Naive thymus-derived CD4-positive, alpha-beta T cell (primary cell): ENCODE measurements around the gene DDN. TPM values are rescaled to one million over a fixed set of nuclear protein-coding genes. Genes with fewer than 3 reads are reported as not detected.

Experiments
- ATAC-seq: fragments of 150-1000 bp; cut with Tn5 transposase; 2 replicates; pipeline ENCODE4 v1.10.0; 2021; ENCODE audit warnings: mild to moderate bottlenecking, moderate library complexity
- CTCF ChIA-PET: fragments of 350-600 bp; sonication (Branson Sonifier 250); formaldehyde crosslinking; loops from one replicate; lab custom pipeline; 2021; ENCODE audit warnings: antibody characterized with exemption; lab: Charles Lee
- POLR2A ChIA-PET: fragments of 350-600 bp; sonication (Branson Sonifier 250); formaldehyde crosslinking; loops from one replicate; lab custom pipeline; 2021; ENCODE audit warnings: antibody characterized with exemption, inconsistent platforms; lab: Charles Lee
- DNase-seq, 9 donors: peaks; one replicate each; pipeline versions ENCODE4 v3.0.0 to v3.0.0-alpha.2; 2020 to 2022; ENCODE audit warnings: mixed read lengths in 1 of 9
- H3K27ac ChIP-seq: one replicate; pipeline ENCODE4 v1.7.0; 2013; ENCODE audit warnings: mild to moderate bottlenecking, low read depth, low read length, moderate library complexity
- H3K27me3 ChIP-seq, 2 donors: one replicate each; pipeline ENCODE4 v1.7.0; 2013; ENCODE audit warnings: low read length in 2 of 2, mild to moderate bottlenecking in 2 of 2, moderate library complexity in 2 of 2; ENCODE audit not compliant: control insufficient read depth in 2 of 2, insufficient read depth in 2 of 2
- H3K36me3 ChIP-seq, 3 experiments: 1 replicate in 2 of 3; 2 replicates in 1 of 3; pipeline ENCODE4 v1.7.0; 2013; ENCODE audit warnings: low read length in 3 of 3, mild to moderate bottlenecking in 3 of 3, moderate library complexity in 1 of 3; ENCODE audit not compliant: insufficient read depth in 3 of 3, control insufficient read depth in 2 of 3
- H3K4me1 ChIP-seq, 2 donors: one replicate each; pipeline ENCODE4 v1.7.0; 2013; ENCODE audit warnings: low read length in 2 of 2, mild to moderate bottlenecking in 2 of 2, moderate library complexity in 1 of 2; ENCODE audit not compliant: control insufficient read depth in 2 of 2, insufficient read depth in 2 of 2
- H3K4me3 ChIP-seq: 2 replicates; pipeline ENCODE4 v1.7.0; 2013; ENCODE audit warnings: mild to moderate bottlenecking, low read length
- H3K9me3 ChIP-seq, 3 experiments: 1 replicate in 2 of 3; 2 replicates in 1 of 3; pipeline ENCODE4 v1.7.0; 2013; ENCODE audit warnings: low read length in 3 of 3; ENCODE audit not compliant: control insufficient read depth in 2 of 3
- H3K27ac Mint-ChIP-seq, 9 donors: one replicate each; pipeline ENCODE4 v1.8.0; 2020 to 2022; ENCODE audit warnings: mixed read lengths in 9 of 9, mild to moderate bottlenecking in 8 of 9, moderate library complexity in 5 of 9, inconsistent platforms in 2 of 9
- H3K27me3 Mint-ChIP-seq, 5 donors: one replicate each; pipeline ENCODE4 v1.8.0; 2021 to 2022; ENCODE audit warnings: mixed read lengths in 5 of 5, mild to moderate bottlenecking in 1 of 5
- H3K36me3 Mint-ChIP-seq, 5 donors: one replicate each; pipeline ENCODE4 v1.8.0; 2020 to 2022; ENCODE audit warnings: mixed read lengths in 5 of 5, mild to moderate bottlenecking in 3 of 5, inconsistent platforms in 1 of 5
- H3K4me1 Mint-ChIP-seq, 7 donors: one replicate each; pipeline ENCODE4 v1.8.0; 2020 to 2022; ENCODE audit warnings: mixed read lengths in 7 of 7, mild to moderate bottlenecking in 3 of 7, inconsistent platforms in 1 of 7
- H3K4me3 Mint-ChIP-seq, 10 donors: one replicate each; pipeline ENCODE4 v1.8.0; 2020 to 2022; ENCODE audit warnings: mild to moderate bottlenecking in 10 of 10, mixed read lengths in 10 of 10, moderate library complexity in 6 of 10, inconsistent platforms in 2 of 10
- H3K9me3 Mint-ChIP-seq, 11 donors: one replicate each; pipeline ENCODE4 v1.8.0; 2020 to 2022; ENCODE audit warnings: mixed read lengths in 11 of 11, mild to moderate bottlenecking in 4 of 11, inconsistent platforms in 1 of 11, moderate library complexity in 1 of 11
- intact Hi-C, 2 donors: fragments of 100-400 bp; cut with micrococcal nuclease; formaldehyde crosslinking; loops; one replicate each; pipeline ENCODE4 v1.15.1; 2023
- polyA plus RNA-seq, 2 donors: library from polyadenylated mRNA; unstranded; fragments of 300-500 nt; fragmentation: Illumina TruSeq; gene quantifications; one replicate each; pipeline ENCODE4 v1.2.3, GENCODE V29; 2021
- total RNA-seq, 6 experiments: library from RNA in 5 of 6; stranded (reverse) in 5 of 6; gene quantifications; 1 replicate in 5 of 6; 2 replicates in 1 of 6; pipeline ENCODE4 v1.2.3 and lab custom pipeline; 2021 to 2026

Gene DDN
- total and polyA plus RNA-seq, 7 experiments from 2014 or later, result 0.19 to 0.71 (median 0.27) TPM; not detected in 4

DNA sequence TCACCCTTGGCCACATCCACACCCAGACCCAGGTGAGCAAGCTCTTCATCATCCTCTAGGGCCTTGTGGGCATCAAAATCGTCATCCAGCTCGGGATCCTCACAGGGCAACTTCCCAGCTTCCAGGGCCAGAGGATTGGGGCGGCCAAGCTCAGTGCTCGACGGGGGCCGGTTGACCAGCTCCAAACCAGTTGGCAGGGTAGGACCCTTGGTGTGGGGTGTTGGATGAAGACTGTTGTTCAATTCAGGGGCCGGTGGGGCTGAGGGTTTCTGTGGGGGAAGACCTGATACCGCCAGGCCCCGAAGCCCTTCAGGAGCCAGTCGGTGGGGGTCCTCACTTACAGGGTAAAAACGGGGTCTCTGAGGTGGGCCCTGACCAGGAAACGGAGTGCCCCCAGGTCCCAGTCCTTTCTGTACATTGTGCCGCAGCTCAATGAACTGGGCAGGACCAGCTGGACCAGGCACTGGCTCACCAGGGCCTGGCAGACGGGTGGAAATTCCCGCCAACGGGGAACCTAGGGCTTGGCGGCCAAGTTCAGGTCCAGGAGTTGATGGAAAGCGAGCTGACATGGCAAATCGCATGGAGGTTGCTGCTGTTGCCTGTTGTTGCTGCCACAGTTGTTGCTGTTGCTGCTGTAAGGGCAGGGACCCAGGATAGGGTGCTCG, 39.2 kb upstream of the DDN start:
- no peak for ATAC-seq
- no peaks in the 10 kb centered on the region for H3K27me3 Mint-ChIP-seq

DNA sequence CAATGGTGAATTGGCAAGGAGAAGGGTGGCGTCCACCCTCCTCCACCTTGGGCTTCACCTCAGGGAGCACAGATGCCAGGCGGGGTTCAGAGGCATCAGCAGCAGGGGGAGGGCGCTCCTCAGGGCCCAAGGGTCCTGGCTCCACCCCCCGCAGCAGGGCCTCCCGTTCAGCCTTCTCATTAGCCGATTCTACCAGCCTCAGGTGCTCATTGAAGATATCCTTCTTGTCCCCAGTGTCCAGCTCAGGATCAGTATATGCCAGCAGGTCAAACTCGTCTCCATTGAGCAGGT, 38.7 kb upstream of the DDN start:
- Histone ChIP-seq H3K27me3 (no peaks in the 10 kb centered on the region), H3K9me3 (no peaks in the 10 kb centered on the region), H3K4me1 (no peaks in the 10 kb centered on the region), H3K36me3 (peaks cover 27 to 94% (median 33%) of the 10 kb centered on the region in 3 experiments), H3K4me3 (no peak overlapping the region), H3K27ac (no peak overlapping the region)
- ChIA-PET POLR2A (no interaction called here), CTCF (interaction anchor here (0.9 kb wide), 1 partner anchor 134 kb away, joined by 3 read pairs; a partner anchor contains a TSS)
- H3K4me3 Mint-ChIP-seq, result no peak overlapping the region
- intact Hi-C loops, result no loop called here
- peaks cover 0 to 27% (median 9%) of the 10 kb centered on the region in 5 donors for H3K36me3 Mint-ChIP-seq
- H3K27me3 Mint-ChIP-seq, result no peaks in the 10 kb centered on the region
- DNase-seq (no peak), ATAC-seq (no peak)
- H3K9me3 Mint-ChIP-seq, result no peaks in the 10 kb centered on the region
- H3K4me1 Mint-ChIP-seq, result peaks cover 0 to 3% (median 0%) of the 10 kb centered on the region in 7 donors
- H3K27ac Mint-ChIP-seq, result peak overlapping the region in 1 of 9 donors; percentile 2

More for the DNA sequence above, 39.2 kb upstream of the DDN start:
- Histone ChIP-seq H3K9me3 (no peaks in the 10 kb centered on the region), H3K27ac (no peak overlapping the region), H3K4me1 (no peaks in the 10 kb centered on the region), H3K4me3 (no peak overlapping the region), H3K27me3 (no peaks in the 10 kb centered on the region), H3K36me3 (peaks cover 33 to 94% (median 37%) of the 10 kb centered on the region in 3 experiments)
- H3K9me3 Mint-ChIP-seq, result no peaks in the 10 kb centered on the region
- DNase-seq, result no peak
- peaks cover 0 to 3% (median 0%) of the 10 kb centered on the region in 7 donors for H3K4me1 Mint-ChIP-seq
- H3K4me3 Mint-ChIP-seq, result no peak overlapping the region
- intact Hi-C loops, result no loop called here
- CTCF ChIA-PET, result no interaction called here
- H3K36me3 Mint-ChIP-seq, result peaks cover 0 to 32% (median 12%) of the 10 kb centered on the region in 5 donors
- POLR2A ChIA-PET, result no interaction called here
- H3K27ac Mint-ChIP-seq, result peak overlapping the region in 1 of 9 donors; percentile 47

DNA sequence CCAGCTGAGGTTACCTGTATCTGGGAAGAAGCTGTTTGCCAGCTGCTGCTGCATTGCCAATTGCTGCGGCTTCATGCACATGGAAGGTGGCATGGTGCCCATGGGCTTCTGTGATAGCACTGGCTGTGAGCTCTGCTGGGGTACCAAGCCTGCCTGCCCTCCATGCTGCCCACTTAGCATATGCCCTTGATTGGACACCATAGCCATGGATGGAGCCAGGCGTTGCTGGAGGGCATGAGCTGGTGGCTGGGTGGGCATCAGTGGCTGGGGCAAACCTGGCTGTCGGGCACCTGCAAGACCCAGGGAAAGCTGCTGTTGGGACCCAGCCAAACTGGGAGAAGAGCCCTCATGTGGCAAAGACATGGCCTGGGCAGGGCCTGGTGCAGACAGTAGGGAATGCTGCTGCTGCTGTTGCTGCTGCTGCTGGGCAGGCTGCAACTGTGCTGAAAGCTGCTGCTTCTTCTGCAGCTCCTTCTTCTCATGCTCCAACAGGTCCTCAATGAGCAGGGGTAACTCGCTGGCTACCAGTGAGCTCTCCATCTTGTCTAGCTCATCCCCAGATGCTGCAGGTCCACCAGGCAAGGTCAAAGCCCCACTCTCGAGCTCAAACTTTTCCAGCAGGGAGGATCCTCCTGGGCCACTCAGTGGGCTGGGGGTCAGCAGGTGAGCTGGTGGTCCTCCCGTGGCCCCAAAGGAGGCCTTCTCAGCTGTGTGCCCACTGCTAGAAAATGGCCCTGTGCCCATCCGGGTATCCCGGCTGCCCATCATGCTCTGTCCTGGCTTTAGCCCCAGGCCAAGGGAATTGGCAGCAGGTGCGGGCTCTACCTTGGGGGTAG, 38.2 kb upstream of the DDN start:
- H3K4me3 Mint-ChIP-seq, result no peak overlapping the region
- ATAC-seq, result no peak
- Histone ChIP-seq H3K27ac (no peak overlapping the region), H3K27me3 (no peaks in the 10 kb centered on the region), H3K4me1 (no peaks in the 10 kb centered on the region), H3K36me3 (peaks cover 22 to 94% (median 31%) of the 10 kb centered on the region in 3 experiments), H3K4me3 (no peak overlapping the region), H3K9me3 (no peaks in the 10 kb centered on the region)
- H3K27ac Mint-ChIP-seq, result peak overlapping the region in 2 of 9 donors; percentile 22 to 53
- H3K36me3 Mint-ChIP-seq, result peaks cover 0 to 26% (median 9%) of the 10 kb centered on the region in 5 donors
- no peaks in the 10 kb centered on the region for H3K9me3 Mint-ChIP-seq
- DNase-seq, result no peak
- peaks cover 0 to 4% (median 0%) of the 10 kb centered on the region in 7 donors for H3K4me1 Mint-ChIP-seq
- intact Hi-C loops, result no loop called here
- ChIA-PET POLR2A (interaction anchor here (0.5 to 1.1 kb wide), 3 partner anchors 9 to 1366 kb away, joined by 3 to 4 read pairs (median 3); no protein-coding TSS in a partner anchor), CTCF (interaction anchor here (0.7 to 0.9 kb wide), 2 partner anchors 13 to 133 kb away, joined by 3 read pairs; a partner anchor contains a TSS)
- H3K27me3 Mint-ChIP-seq, result no peaks in the 10 kb centered on the region

DNA sequence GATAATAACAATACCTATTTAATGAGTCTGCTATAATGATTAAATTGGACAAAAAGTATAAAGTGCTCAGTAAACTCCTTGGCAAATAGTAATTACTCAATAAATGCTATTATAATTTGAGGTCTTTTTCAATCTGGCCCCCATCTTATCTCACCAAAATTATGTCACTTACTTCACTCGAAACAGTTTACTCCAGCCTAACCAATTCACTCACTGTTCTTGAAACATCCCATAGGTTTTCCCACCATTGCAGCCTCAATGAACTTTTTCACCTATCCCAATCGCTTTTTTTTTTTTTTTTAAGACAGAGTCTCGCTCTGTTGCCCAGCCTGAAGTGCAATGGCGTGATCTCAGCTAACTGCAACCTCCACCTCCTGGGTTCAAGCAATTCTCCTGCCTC, 36.9 kb upstream of the DDN start:
- CTCF ChIA-PET, result interaction anchor here (0.6 kb wide), 1 partner anchor 60 kb away, joined by 3 read pairs; no protein-coding TSS in a partner anchor
- intact Hi-C loops, result no loop called here
- H3K36me3 Mint-ChIP-seq, result peaks cover 0 to 18% (median 9%) of the 10 kb centered on the region in 5 donors
- no peaks in the 10 kb centered on the region for H3K27me3 Mint-ChIP-seq
- H3K36me3 ChIP-seq, result peaks cover 11 to 93% (median 27%) of the 10 kb centered on the region in 3 experiments
- peaks cover 0 to 4% (median 0%) of the 10 kb centered on the region in 7 donors for H3K4me1 Mint-ChIP-seq
- H3K4me1 ChIP-seq, result no peaks in the 10 kb centered on the region
- no peak overlapping the region for H3K4me3 Mint-ChIP-seq
- no peaks in the 10 kb centered on the region for H3K9me3 Mint-ChIP-seq
- DNase-seq (no peak), ATAC-seq (no peak)
- H3K4me3 ChIP-seq, result no peak overlapping the region
- H3K27ac Mint-ChIP-seq, result peak overlapping the region in 4 of 9 donors; percentile 5 to 59 (median 39)
- no peaks in the 10 kb centered on the region for H3K27me3 ChIP-seq
- H3K27ac ChIP-seq, result no peak overlapping the region
- POLR2A ChIA-PET, result no interaction called here
- no peaks in the 10 kb centered on the region for H3K9me3 ChIP-seq

DNA sequence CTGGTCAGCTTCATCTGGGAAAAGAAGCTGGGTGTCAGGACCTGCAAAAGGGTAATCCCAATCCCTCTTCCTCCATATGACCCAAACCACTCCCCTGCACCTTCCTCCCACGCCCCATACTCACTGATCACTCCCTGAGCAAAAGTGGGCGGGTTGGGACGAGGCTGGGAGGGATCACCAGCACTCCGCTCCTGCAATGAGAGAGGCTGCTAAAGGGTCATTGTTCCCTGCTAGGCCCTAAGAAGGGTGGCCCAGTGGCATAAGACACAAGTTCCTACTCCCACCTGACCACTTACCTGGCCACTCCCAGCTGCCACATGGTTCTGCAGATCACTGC, 35.1 kb upstream of the DDN start:
- H3K27ac ChIP-seq, result no peak overlapping the region
- no peaks in the 10 kb centered on the region for H3K9me3 Mint-ChIP-seq
- peaks cover 0 to 18% (median 9%) of the 10 kb centered on the region in 5 donors for H3K36me3 Mint-ChIP-seq
- no peak overlapping the region for H3K4me3 ChIP-seq
- ATAC-seq (no peak), DNase-seq (no peak)
- ChIA-PET POLR2A (no interaction called here), CTCF (interaction anchor here (1.1 kb wide), 1 partner anchor 9 kb away, joined by 4 read pairs; no protein-coding TSS in a partner anchor)
- peaks cover 5 to 79% (median 24%) of the 10 kb centered on the region in 3 experiments for H3K36me3 ChIP-seq
- intact Hi-C loops, result no loop called here
- H3K27me3 Mint-ChIP-seq, result no peaks in the 10 kb centered on the region
- no peak overlapping the region for H3K4me3 Mint-ChIP-seq
- peaks cover 0 to 8% (median 0%) of the 10 kb centered on the region in 7 donors for H3K4me1 Mint-ChIP-seq
- no peaks in the 10 kb centered on the region for H3K4me1 ChIP-seq
- no peaks in the 10 kb centered on the region for H3K9me3 ChIP-seq
- H3K27ac Mint-ChIP-seq, result peak overlapping the region in 3 of 9 donors; percentile 12 to 67 (median 51)
- no peaks in the 10 kb centered on the region for H3K27me3 ChIP-seq

DNA sequence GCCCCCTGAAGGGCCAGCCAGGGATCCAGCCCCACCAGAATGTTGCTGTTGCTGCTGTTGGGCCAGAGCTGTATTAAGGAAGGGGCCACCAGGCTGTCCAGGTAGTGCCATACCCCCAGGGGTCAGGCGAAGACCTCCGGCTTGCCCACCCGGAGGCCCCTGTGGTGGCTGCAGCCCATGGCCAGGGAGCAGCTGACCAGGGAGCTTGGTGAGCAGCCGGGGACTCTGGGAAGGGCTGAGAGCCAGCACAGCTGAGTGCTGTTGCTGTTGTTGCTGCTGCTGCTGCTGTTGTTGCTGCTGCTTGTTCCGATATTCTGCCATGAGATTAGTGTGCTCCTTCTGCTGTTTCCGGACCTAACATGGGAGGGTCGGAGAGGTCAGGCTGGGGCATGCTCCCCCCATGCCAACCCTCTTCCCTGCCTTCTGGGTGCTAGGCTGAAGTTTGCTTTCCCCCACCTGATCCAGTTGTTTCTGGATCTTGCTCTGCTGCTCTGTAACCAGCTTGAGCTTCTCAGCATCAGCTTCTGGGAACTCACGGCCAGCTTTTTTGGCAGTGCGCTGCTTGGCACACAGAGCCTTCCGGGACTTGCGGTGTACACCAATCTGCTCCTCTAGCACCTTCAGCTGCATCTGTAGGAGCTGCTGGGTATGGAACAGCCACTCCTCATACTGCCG, 34.6 kb upstream of the DDN start:
- Mint-ChIP-seq H3K27me3 (no peaks in the 10 kb centered on the region), H3K4me1 (peaks cover 0 to 10% (median 0%) of the 10 kb centered on the region in 7 donors), H3K4me3 (no peak overlapping the region), H3K36me3 (peaks cover 0 to 14% (median 6%) of the 10 kb centered on the region in 5 donors), H3K27ac (peak overlapping the region in 2 of 9 donors; percentile 4 to 12), H3K9me3 (no peaks in the 10 kb centered on the region)
- H3K4me3 ChIP-seq, result no peak overlapping the region
- ATAC-seq (no peak), DNase-seq (no peak)
- H3K36me3 ChIP-seq, result peaks cover 2 to 78% (median 20%) of the 10 kb centered on the region in 3 experiments
- H3K27me3 ChIP-seq, result no peaks in the 10 kb centered on the region
- ChIA-PET CTCF (interaction anchor here (1.1 to 1.4 kb wide), 2 partner anchors 10 to 14 kb away, joined by 4 read pairs; no protein-coding TSS in a partner anchor), POLR2A (no interaction called here)
- H3K4me1 ChIP-seq, result no peaks in the 10 kb centered on the region
- intact Hi-C loops, result no loop called here
- no peaks in the 10 kb centered on the region for H3K9me3 ChIP-seq
- no peak overlapping the region for H3K27ac ChIP-seq
